Measurements from ENCODE around the gene ADTRP. TPM values are rescaled to one million over a fixed set of nuclear protein-coding genes. Genes with fewer than 3 reads are reported as not detected.

The ADTRP gene
- total and polyA plus RNA-seq, 2 donors (not counting 1 experiment from before 2014, with no cell fraction given): 0.18 to 1.2 TPM

DNA sequence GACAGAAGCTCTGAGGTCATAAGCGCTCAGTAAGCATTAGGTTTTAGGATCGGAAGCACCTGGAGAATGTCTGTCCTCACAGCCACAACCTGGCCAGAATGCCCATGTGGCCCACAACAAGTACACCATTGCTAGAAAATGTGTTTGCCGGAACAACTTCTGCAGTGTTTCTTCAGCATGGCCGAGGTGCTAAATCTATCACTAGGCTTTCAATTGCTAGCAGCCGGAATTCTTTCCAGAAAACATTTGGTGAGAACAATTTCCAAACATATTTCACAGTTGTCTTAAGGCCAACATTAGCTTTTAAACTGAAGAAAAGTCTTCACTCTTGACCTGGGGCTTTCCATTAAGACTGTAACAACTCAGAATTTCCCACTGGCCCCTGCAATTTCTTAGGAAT lies 18.2 kb upstream of the ADTRP start:
- Histone ChIP-seq H4K20me1 (ENCODE audit: control insufficient read depth, insufficient read depth, low read length, poor library complexity, severe bottlenecking) (no peaks in the 10 kb centered on the region), H3K9me3 (ENCODE audit: control extremely low read depth in 1 of 3, control insufficient read depth in 2 of 3, insufficient read depth in 1 of 3, low read length in 2 of 3) (peaks cover 0 to 6% (median 4%) of the 10 kb centered on the region in 3 donors), H2AFZ (ENCODE audit: insufficient read depth, low read depth, low read length, poor library complexity, severe bottlenecking) (no peak overlapping the region), H3K79me2 (ENCODE audit: control insufficient read depth, insufficient read depth, low read length) (no peaks in the 10 kb centered on the region), H3K9ac (ENCODE audit: low read length) (no peak overlapping the region), H3K4me2 (replicated peaks; ENCODE audit: low read depth, low read length, poor library complexity, severe bottlenecking) (no peak overlapping the region), H3K27ac (ENCODE audit: low read length in 2 of 2) (no peak overlapping the region), H3K4me3 (ENCODE audit: control extremely low read depth in 1 of 5, extremely low read depth in 1 of 5, insufficient read depth in 1 of 5, low read depth in 2 of 5, low read length in 4 of 5) (no peak overlapping the region), H3K27me3 (replicated peaks in 1 of 4; ENCODE audit: control extremely low read depth in 1 of 4, control insufficient read depth in 3 of 4, insufficient read depth in 4 of 4, low read length in 3 of 4) (no peaks in the 10 kb centered on the region), H3K4me1 (ENCODE audit: control insufficient read depth in 2 of 2, insufficient read depth in 2 of 2, low read length in 2 of 2) (no peaks in the 10 kb centered on the region), H3K36me3 (replicated peaks in 1 of 2; ENCODE audit: control extremely low read depth in 1 of 2, control insufficient read depth in 1 of 2, extremely low read depth in 1 of 2, insufficient read depth in 2 of 2, low read length in 1 of 2) (no peaks in the 10 kb centered on the region)
- DNase-seq (no peak), ATAC-seq (ENCODE audit: low read depth) (no peak)
- TF ChIP-seq, protein P1, sequence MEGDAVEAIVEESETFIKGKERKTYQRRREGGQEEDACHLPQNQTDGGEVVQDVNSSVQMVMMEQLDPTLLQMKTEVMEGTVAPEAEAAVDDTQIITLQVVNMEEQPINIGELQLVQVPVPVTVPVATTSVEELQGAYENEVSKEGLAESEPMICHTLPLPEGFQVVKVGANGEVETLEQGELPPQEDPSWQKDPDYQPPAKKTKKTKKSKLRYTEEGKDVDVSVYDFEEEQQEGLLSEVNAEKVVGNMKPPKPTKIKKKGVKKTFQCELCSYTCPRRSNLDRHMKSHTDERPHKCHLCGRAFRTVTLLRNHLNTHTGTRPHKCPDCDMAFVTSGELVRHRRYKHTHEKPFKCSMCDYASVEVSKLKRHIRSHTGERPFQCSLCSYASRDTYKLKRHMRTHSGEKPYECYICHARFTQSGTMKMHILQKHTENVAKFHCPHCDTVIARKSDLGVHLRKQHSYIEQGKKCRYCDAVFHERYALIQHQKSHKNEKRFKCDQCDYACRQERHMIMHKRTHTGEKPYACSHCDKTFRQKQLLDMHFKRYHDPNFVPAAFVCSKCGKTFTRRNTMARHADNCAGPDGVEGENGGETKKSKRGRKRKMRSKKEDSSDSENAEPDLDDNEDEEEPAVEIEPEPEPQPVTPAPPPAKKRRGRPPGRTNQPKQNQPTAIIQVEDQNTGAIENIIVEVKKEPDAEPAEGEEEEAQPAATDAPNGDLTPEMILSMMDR (IDR thresholded peaks at IDR 0.05): no peak
- TF ChIP-seq EZH2 (IDR thresholded peaks at IDR 0.05; ENCODE audit: borderline replicate concordance, insufficient read depth, low read depth, low read length, poor library complexity, severe bottlenecking): no peak
- Mint-ChIP-seq H3K27ac (no peak overlapping the region), H3K27me3 (peaks cover 21% of the 10 kb centered on the region), H3K4me3 (no peak overlapping the region), H3K9me3 (ENCODE audit: insufficient read depth) (peaks cover 10% of the 10 kb centered on the region), H3K4me1 (no peaks in the 10 kb centered on the region)
- ChIA-PET CTCF (no interaction called here), POLR2A (no interaction called here)
- WGBS (ENCODE audit: insufficient coverage): 96% methylated on average over 5 of the region's 5 CpGs
- intact Hi-C loops (cut with micrococcal nuclease): no loop called here

GRCh38 chr6:11795403-11795802 lies 16.8 kb upstream of the ADTRP start:
- H4K20me1 ChIP-seq (ENCODE audit: control insufficient read depth, insufficient read depth, low read length, poor library complexity, severe bottlenecking): no peaks in the 10 kb centered on the region
- no peaks in the 10 kb centered on the region for H3K4me1 Mint-ChIP-seq
- H3K27ac ChIP-seq (ENCODE audit: low read length in 2 of 2): no peak overlapping the region
- H3K27me3 ChIP-seq (replicated peaks in 1 of 4; ENCODE audit: control extremely low read depth in 1 of 4, control insufficient read depth in 3 of 4, insufficient read depth in 4 of 4, low read length in 3 of 4): no peaks in the 10 kb centered on the region
- no peak overlapping the region for H3K9ac ChIP-seq (ENCODE audit: low read length)
- no peak overlapping the region for H3K27ac Mint-ChIP-seq
- no peak for ATAC-seq (ENCODE audit: low read depth)
- H3K4me2 ChIP-seq (replicated peaks; ENCODE audit: low read depth, low read length, poor library complexity, severe bottlenecking): no peak overlapping the region
- ChIA-PET POLR2A (no interaction called here), CTCF (interaction anchor here (0.7 to 0.8 kb wide), 2 partner anchors 11 to 563 kb away, joined by 3 read pairs; no protein-coding TSS in a partner anchor)
- H3K36me3 ChIP-seq (replicated peaks in 1 of 2; ENCODE audit: control extremely low read depth in 1 of 2, control insufficient read depth in 1 of 2, extremely low read depth in 1 of 2, insufficient read depth in 2 of 2, low read length in 1 of 2): no peaks in the 10 kb centered on the region
- H2AFZ ChIP-seq (ENCODE audit: insufficient read depth, low read depth, low read length, poor library complexity, severe bottlenecking): no peak overlapping the region
- no peak overlapping the region for H3K4me3 ChIP-seq (ENCODE audit: control extremely low read depth in 1 of 5, extremely low read depth in 1 of 5, insufficient read depth in 1 of 5, low read depth in 2 of 5, low read length in 4 of 5)
- peaks cover 10% of the 10 kb centered on the region for H3K9me3 Mint-ChIP-seq (ENCODE audit: insufficient read depth)
- no peak for DNase-seq
- no peak for TF ChIP-seq EZH2 (IDR thresholded peaks at IDR 0.05; ENCODE audit: borderline replicate concordance, insufficient read depth, low read depth, low read length, poor library complexity, severe bottlenecking)
- TF ChIP-seq, protein P1 (IDR thresholded peaks at IDR 0.05): no peak
- H3K27me3 Mint-ChIP-seq: peaks cover 18% of the 10 kb centered on the region
- no peaks in the 10 kb centered on the region for H3K4me1 ChIP-seq (ENCODE audit: control insufficient read depth in 2 of 2, insufficient read depth in 2 of 2, low read length in 2 of 2)
- peaks cover 0 to 6% (median 4%) of the 10 kb centered on the region in 3 donors for H3K9me3 ChIP-seq (ENCODE audit: control extremely low read depth in 1 of 3, control insufficient read depth in 2 of 3, insufficient read depth in 1 of 3, low read length in 2 of 3)
- no peak overlapping the region for H3K4me3 Mint-ChIP-seq
- 83% methylated on average over 1 of the region's 4 CpGs for WGBS (ENCODE audit: insufficient coverage)
- no peaks in the 10 kb centered on the region for H3K79me2 ChIP-seq (ENCODE audit: control insufficient read depth, insufficient read depth, low read length)
- intact Hi-C loops (cut with micrococcal nuclease): no loop called here

All from B cell (primary cell).